ENCODE measurements around the gene PBRM1.

- TF ChIP-seq EZH2phosphoT487 (IDR thresholded peaks at IDR 0.05; ENCODE audit: borderline replicate concordance, low read depth, low read length) (no peak), CTCF (conservative IDR thresholded peaks at IDR 0.05; ENCODE audit: low read length) (no peak)
These were observed 153.7 kb downstream of the PBRM1 start for GRCh38 chr3:52531860-52532516.
